NCI-H2196 (cell line): ENCODE results near the gene KCNJ13.
"Not testable (repeated sequence)": the region's sequence is repeated elsewhere in the genome, so short reads cannot be mapped to it uniquely, and the experiment has no call there.

Experiments used
- DNase-seq: peaks from one replicate; lab custom pipeline; 2025; ENCODE audit not compliant: unreplicated experiment; lab: John Stamatoyannopoulos, UW

Gene KCNJ13

GRCh38 chr2:232770207-232770606, 6.2 kb downstream of the KCNJ13 start:
- DNase-seq, result no peak

GRCh38 chr2:232767866-232768265, 8.5 kb downstream of the KCNJ13 start:
- no peak for DNase-seq

- DNase-seq, result peak; percentile 53
Measured at GRCh38 chr2:232761301-232761907, 15.0 kb downstream of the KCNJ13 start.

GRCh38 chr2:232757905-232758304, 18.5 kb downstream of the KCNJ13 start:
- no peak for DNase-seq

- DNase-seq, result no peak
Measured at GRCh38 chr2:232750135-232750671, 26.2 kb downstream of the KCNJ13 start.

GRCh38 chr2:232749331-232749730, 27.0 kb downstream of the KCNJ13 start:
- DNase-seq, result no peak

- DNase-seq, result no peak
Measured at GRCh38 chr2:232748038-232748437, 28.3 kb downstream of the KCNJ13 start.

- no peak for DNase-seq
Measured at GRCh38 chr2:232744963-232745362, 31.4 kb downstream of the KCNJ13 start.

- DNase-seq, result no peak
Measured at GRCh38 chr2:232741972-232742371, 34.4 kb downstream of the KCNJ13 start.

GRCh38 chr2:232741294-232741693, 35.1 kb downstream of the KCNJ13 start:
- no peak for DNase-seq

GRCh38 chr2:232731470-232731869, 44.9 kb downstream of the KCNJ13 start:
- no peak for DNase-seq

- DNase-seq, result no peak
Measured at GRCh38 chr2:232728785-232729184, 47.6 kb downstream of the KCNJ13 start.

- DNase-seq, result no peak
Measured at GRCh38 chr2:232723027-232723426, 53.3 kb downstream of the KCNJ13 start.

- DNase-seq, result no peak
Measured at GRCh38 chr2:232721882-232722281, 54.5 kb downstream of the KCNJ13 start.

- no peak for DNase-seq
Measured at GRCh38 chr2:232721261-232721660, 55.1 kb downstream of the KCNJ13 start.

- not testable (repeated sequence) for DNase-seq
Measured at GRCh38 chr2:232720056-232720455, 56.3 kb downstream of the KCNJ13 start.
